ENCODE measurements around the gene ANKRD45. TPM values are rescaled to one million over a fixed set of nuclear protein-coding genes. Genes with fewer than 3 reads are reported as not detected.

The ANKRD45 gene
- total RNA-seq, 2 experiments from 2014 or later: not detected

- CTCF ChIA-PET: interaction anchor here (1.0 kb wide), 1 partner anchor 10 kb away, joined by 3 read pairs; no protein-coding TSS in a partner anchor
These were observed 109.3 kb downstream of the ANKRD45 start for GRCh38 chr1:173560285-173560880.

More at GRCh38 chr1:173560285-173560880, 109.3 kb downstream of the ANKRD45 start:
- Mint-ChIP-seq H3K4me1 (ENCODE audit: low read depth) (peaks cover 6% of the 10 kb centered on the region), H3K9me3 (no peaks in the 10 kb centered on the region), H3K4me3 (no peak overlapping the region), H3K27ac (no peak overlapping the region), H3K36me3 (ENCODE audit: low read depth) (no peaks in the 10 kb centered on the region), H3K27me3 (ENCODE audit: low read depth) (no peaks in the 10 kb centered on the region)
- intact Hi-C loops (cut with micrococcal nuclease): no loop called here
- no peak for DNase-seq

Other genes starting within 250 kb of the ANKRD45 start
- gene PRDX6, start 192.5 kb downstream of the ANKRD45 start, total RNA-seq: 100 to 1,000 TPM; 147 to 150 TPM
- gene SLC9C2, start 66.8 kb downstream of the ANKRD45 start, total RNA-seq: not detected
- gene TEX50, start 34.5 kb downstream of the ANKRD45 start, total RNA-seq: not detected
- 10 to 100 TPM; 13.0 to 14.9 TPM for gene KLHL20, start 45.1 kb upstream of the ANKRD45 start, total RNA-seq
- 10 to 100 TPM; 42.7 to 44.1 TPM for gene DARS2, start 154.8 kb upstream of the ANKRD45 start, total RNA-seq
- 10 to 100 TPM; 31.1 to 31.9 TPM for gene CENPL, start 155.0 kb upstream of the ANKRD45 start, total RNA-seq
- gene GAS5, start 198.1 kb upstream of the ANKRD45 start, total RNA-seq: 1,000 to 10,000 TPM; 1,367 to 1,374 TPM
- 1 to 10 TPM; 8.1 to 9.0 TPM for gene ZBTB37, start 198.5 kb upstream of the ANKRD45 start, total RNA-seq
- not detected for gene SERPINC1, start 247.5 kb upstream of the ANKRD45 start, total RNA-seq